Gastroesophageal sphincter (tissue), 3 donors: Measurements from ENCODE around the gene OTOF.

Experiments
- EP300 ChIP-seq: sonication (generic); formaldehyde crosslinking; IDR thresholded peaks from one replicate; pipeline ENCODE4 v1.6.1; 2017; ENCODE audit warnings: antibody characterized with exemption, mild to moderate bottlenecking
- POLR2A ChIP-seq, 2 donors: fragments of 450-650 bp; IDR thresholded peaks; one replicate each; pipeline ENCODE4 v1.6.1; 2017; ENCODE audit warnings: antibody characterized with exemption in 2 of 2, mild to moderate bottlenecking in 2 of 2, moderate library complexity in 1 of 2
- POLR2AphosphoS5 ChIP-seq: sonication (generic); formaldehyde crosslinking; IDR thresholded peaks from one replicate; pipeline ENCODE4 v1.6.1; 2017; ENCODE audit warnings: antibody characterized with exemption
- TF ChIP-seq, protein P1 (sequence below), 4 experiments: fragments of 200-600 bp in 2 of 4; fragments of 450-650 bp in 2 of 4; sonication (generic) in 1 of 4; IDR thresholded peaks; one replicate each; pipeline ENCODE4 v1.5.1; 2017 to 2019; ENCODE audit warnings: antibody characterized with exemption in 4 of 4, mild to moderate bottlenecking in 2 of 4, moderate library complexity in 2 of 4

DNA sequence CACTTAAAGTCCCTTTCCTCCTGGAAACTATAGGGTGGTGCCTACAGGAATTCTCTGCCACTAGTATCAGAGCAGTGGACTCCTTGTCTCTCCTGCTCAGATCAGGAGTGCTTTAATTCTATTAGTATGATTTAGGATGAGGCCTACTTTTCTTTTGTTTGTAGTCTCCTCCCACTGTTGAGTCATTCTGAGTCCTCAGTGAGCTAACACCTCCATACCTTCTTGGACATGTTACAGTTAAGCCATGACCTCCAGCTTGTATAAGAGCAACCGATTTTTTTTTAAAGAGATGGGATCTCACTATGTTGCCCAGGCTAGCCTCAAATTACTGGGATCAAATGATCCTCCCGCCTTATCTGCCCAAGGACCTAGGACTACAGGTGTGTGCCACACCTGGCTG, 48.7 kb upstream of the OTOF start:
- TF ChIP-seq, protein P1, sequence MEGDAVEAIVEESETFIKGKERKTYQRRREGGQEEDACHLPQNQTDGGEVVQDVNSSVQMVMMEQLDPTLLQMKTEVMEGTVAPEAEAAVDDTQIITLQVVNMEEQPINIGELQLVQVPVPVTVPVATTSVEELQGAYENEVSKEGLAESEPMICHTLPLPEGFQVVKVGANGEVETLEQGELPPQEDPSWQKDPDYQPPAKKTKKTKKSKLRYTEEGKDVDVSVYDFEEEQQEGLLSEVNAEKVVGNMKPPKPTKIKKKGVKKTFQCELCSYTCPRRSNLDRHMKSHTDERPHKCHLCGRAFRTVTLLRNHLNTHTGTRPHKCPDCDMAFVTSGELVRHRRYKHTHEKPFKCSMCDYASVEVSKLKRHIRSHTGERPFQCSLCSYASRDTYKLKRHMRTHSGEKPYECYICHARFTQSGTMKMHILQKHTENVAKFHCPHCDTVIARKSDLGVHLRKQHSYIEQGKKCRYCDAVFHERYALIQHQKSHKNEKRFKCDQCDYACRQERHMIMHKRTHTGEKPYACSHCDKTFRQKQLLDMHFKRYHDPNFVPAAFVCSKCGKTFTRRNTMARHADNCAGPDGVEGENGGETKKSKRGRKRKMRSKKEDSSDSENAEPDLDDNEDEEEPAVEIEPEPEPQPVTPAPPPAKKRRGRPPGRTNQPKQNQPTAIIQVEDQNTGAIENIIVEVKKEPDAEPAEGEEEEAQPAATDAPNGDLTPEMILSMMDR (IDR thresholded peaks at IDR 0.05) = no peak
- TF ChIP-seq POLR2A (IDR thresholded peaks at IDR 0.05) (no peak), POLR2AphosphoS5 (no peak), EP300 (no peak)
